Parathyroid adenoma (tissue), 2 donors: ENCODE data around the gene CD19.

Experiments used
- H2AFZ ChIP-seq: fragments of 300-600 bp; sonication (generic); one replicate; pipeline ENCODE4 v1.7.0; 2017; ENCODE audit warnings: antibody characterized with exemption, mild to moderate bottlenecking
- H3K27ac ChIP-seq: fragments of 300-600 bp; sonication (generic); one replicate; pipeline ENCODE4 v1.7.0; 2017
- H3K27me3 ChIP-seq: fragments of 300-600 bp; sonication (generic); one replicate; pipeline ENCODE4 v1.7.0; 2017; ENCODE audit warnings: low read length; ENCODE audit not compliant: control insufficient read depth, insufficient read depth
- H3K36me3 ChIP-seq: fragments of 300-600 bp; sonication (generic); one replicate; pipeline ENCODE4 v1.7.0; 2017; ENCODE audit warnings: low read length; ENCODE audit not compliant: control insufficient read depth, insufficient read depth
- H3K4me1 ChIP-seq: fragments of 300-600 bp; sonication (generic); one replicate; pipeline ENCODE4 v1.7.0; 2017; ENCODE audit warnings: control low read depth
- H3K4me2 ChIP-seq: fragments of 300-600 bp; sonication (generic); one replicate; pipeline ENCODE4 v1.7.0; 2017; ENCODE audit warnings: low read length
- H3K4me3 ChIP-seq: fragments of 300-600 bp; sonication (generic); one replicate; pipeline ENCODE4 v1.7.0; 2017; ENCODE audit warnings: low read depth, low read length
- H3K79me2 ChIP-seq: fragments of 300-600 bp; sonication (generic); one replicate; pipeline ENCODE4 v1.7.0; 2017; ENCODE audit warnings: control low read depth
- H3K9ac ChIP-seq: fragments of 300-600 bp; sonication (generic); one replicate; pipeline ENCODE4 v1.7.0; 2017; ENCODE audit warnings: mild to moderate bottlenecking
- H3K9me3 ChIP-seq: fragments of 300-600 bp; sonication (generic); one replicate; pipeline ENCODE4 v1.7.0; 2017; ENCODE audit warnings: low read length; ENCODE audit not compliant: control insufficient read depth
- CTCF ChIP-seq: fragments of 300-600 bp; sonication (generic); IDR thresholded peaks from one replicate; pipeline ENCODE4 v1.7.0; 2017; ENCODE audit warnings: antibody characterized with exemption, mild to moderate bottlenecking
- donor health status: primary hyperparathyroidism.

CD19 gene

GRCh38 chr16:28932339-28933141 lies 769 bp downstream of the CD19 start:
- Histone ChIP-seq H3K36me3 (no peaks in the 10 kb centered on the region), H3K9me3 (no peaks in the 10 kb centered on the region), H2AFZ (no peak overlapping the region), H3K79me2 (no peaks in the 10 kb centered on the region), H3K4me2 (no peak overlapping the region), H3K9ac (no peak overlapping the region), H3K27me3 (no peaks in the 10 kb centered on the region), H3K27ac (no peak overlapping the region), H3K4me3 (no peak overlapping the region), H3K4me1 (no peaks in the 10 kb centered on the region)
- no peak for TF ChIP-seq CTCF

GRCh38 chr16:28933171-28933570 lies 1.4 kb downstream of the CD19 start:
- H3K4me3 ChIP-seq, result no peak overlapping the region
- TF ChIP-seq CTCF, result no peak
- H3K4me1 ChIP-seq, result no peaks in the 10 kb centered on the region
- no peaks in the 10 kb centered on the region for H3K36me3 ChIP-seq
- H3K4me2 ChIP-seq, result no peak overlapping the region
- H3K79me2 ChIP-seq, result no peaks in the 10 kb centered on the region
- no peaks in the 10 kb centered on the region for H3K9me3 ChIP-seq
- H2AFZ ChIP-seq, result no peak overlapping the region
- H3K27ac ChIP-seq, result no peak overlapping the region
- H3K27me3 ChIP-seq, result no peaks in the 10 kb centered on the region
- no peak overlapping the region for H3K9ac ChIP-seq

GRCh38 chr16:28935346-28935745 lies 3.6 kb downstream of the CD19 start:
- no peaks in the 10 kb centered on the region for H3K27me3 ChIP-seq
- no peaks in the 10 kb centered on the region for H3K36me3 ChIP-seq
- H3K9ac ChIP-seq, result no peak overlapping the region
- no peaks in the 10 kb centered on the region for H3K79me2 ChIP-seq
- no peak overlapping the region for H3K4me3 ChIP-seq
- H3K4me1 ChIP-seq, result no peaks in the 10 kb centered on the region
- no peak overlapping the region for H3K27ac ChIP-seq
- no peaks in the 10 kb centered on the region for H3K9me3 ChIP-seq
- TF ChIP-seq CTCF, result no peak
- H2AFZ ChIP-seq, result no peak overlapping the region
- H3K4me2 ChIP-seq, result no peak overlapping the region

DNA sequence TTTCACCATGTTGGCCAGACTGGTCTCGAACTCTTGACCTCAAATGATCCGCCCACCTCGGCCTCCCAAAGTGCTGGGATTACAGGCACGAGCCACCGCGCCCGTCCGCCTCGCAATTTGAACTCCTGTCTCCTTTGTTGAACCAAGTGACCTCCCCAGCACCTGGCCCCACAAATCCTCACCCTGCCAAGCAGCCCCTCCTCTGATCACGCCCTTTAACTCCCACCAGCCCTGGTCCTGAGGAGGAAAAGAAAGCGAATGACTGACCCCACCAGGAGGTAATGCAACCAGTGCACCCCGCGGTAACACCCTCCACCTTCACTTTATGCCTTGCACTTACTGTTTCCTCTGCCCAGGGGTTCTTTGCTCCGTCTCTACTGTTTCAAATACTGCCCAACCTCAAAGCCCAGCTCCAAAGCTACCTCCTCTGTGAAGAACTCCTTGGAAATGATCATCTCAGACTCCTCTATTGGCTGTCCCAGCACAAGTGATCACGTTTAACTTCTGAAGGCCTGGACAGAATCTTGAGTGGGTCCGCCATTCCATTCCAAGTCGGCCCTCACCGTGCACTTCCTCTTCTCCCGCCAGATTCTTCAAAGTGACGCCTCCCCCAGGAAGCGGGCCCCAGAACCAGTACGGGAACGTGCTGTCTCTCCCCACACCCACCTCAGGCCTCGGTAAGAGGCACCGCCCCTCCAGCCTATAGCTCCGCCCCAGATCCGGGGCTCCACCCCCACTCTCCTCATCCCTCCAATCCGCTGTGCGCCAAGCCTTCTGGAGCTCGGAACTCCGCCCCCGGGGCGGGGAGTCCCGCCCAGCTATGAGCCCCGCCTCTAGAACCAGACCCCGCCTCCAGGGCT lies 4.4 kb downstream of the CD19 start:
- H3K4me2 ChIP-seq, result no peak overlapping the region
- no peaks in the 10 kb centered on the region for H3K36me3 ChIP-seq
- H2AFZ ChIP-seq, result peak overlapping the region; percentile 23
- no peaks in the 10 kb centered on the region for H3K9me3 ChIP-seq
- no peak overlapping the region for H3K4me3 ChIP-seq
- no peak for TF ChIP-seq CTCF
- H3K4me1 ChIP-seq, result no peaks in the 10 kb centered on the region
- H3K79me2 ChIP-seq, result no peaks in the 10 kb centered on the region
- H3K27ac ChIP-seq, result no peak overlapping the region
- no peak overlapping the region for H3K9ac ChIP-seq
- no peaks in the 10 kb centered on the region for H3K27me3 ChIP-seq
